HG03432 (cell line): ENCODE measurements around the gene IL4I1.

Experiments
- ATAC-seq: cut with Tn5 transposase; IDR thresholded peaks from one replicate; pipeline ENCODE4 v1.9.1; 2021; ENCODE audit warnings: mild to moderate bottlenecking, moderate library complexity; ENCODE audit not compliant: unreplicated experiment

Gene IL4I1

GRCh38 chr19:49854378-49855263, 42.1 kb downstream of the IL4I1 start:
- ATAC-seq = no peak

- ATAC-seq = no peak
Measured at GRCh38 chr19:49853852-49854377, 42.8 kb downstream of the IL4I1 start.

GRCh38 chr19:49852631-49853126, 44.0 kb downstream of the IL4I1 start:
- no peak for ATAC-seq

GRCh38 chr19:49851456-49852259, 45.0 kb downstream of the IL4I1 start:
- no peak for ATAC-seq

GRCh38 chr19:49850487-49851342, 46.0 kb downstream of the IL4I1 start, which contains the start of gene PTOV1:
Gene PTOV1 (plus strand): TSS chr19:49851159.
- peak; percentile 79 for ATAC-seq

GRCh38 chr19:49850221-49850486, 46.5 kb downstream of the IL4I1 start:
- no peak for ATAC-seq

- ATAC-seq = no peak
Measured at GRCh38 chr19:49849433-49850220, 47.1 kb downstream of the IL4I1 start.

- no peak for ATAC-seq
Measured at GRCh38 chr19:49848938-49849337, 47.7 kb downstream of the IL4I1 start.

- no peak for ATAC-seq
Measured at GRCh38 chr19:49847731-49848696, 48.7 kb downstream of the IL4I1 start.

- ATAC-seq = no peak
Measured at GRCh38 chr19:49846408-49846807, 50.3 kb downstream of the IL4I1 start.

GRCh38 chr19:49845414-49845813, 51.3 kb downstream of the IL4I1 start:
- ATAC-seq = no peak

GRCh38 chr19:49844138-49845095, 52.3 kb downstream of the IL4I1 start:
- ATAC-seq = no peak

- no peak for ATAC-seq
Measured at GRCh38 chr19:49843265-49843664, 53.4 kb downstream of the IL4I1 start.

GRCh38 chr19:49840736-49841249, 55.9 kb downstream of the IL4I1 start:
- ATAC-seq = no peak

GRCh38 chr19:49840321-49840720, 56.4 kb downstream of the IL4I1 start:
- ATAC-seq = no peak

GRCh38 chr19:49839713-49840112, 57.0 kb downstream of the IL4I1 start:
- no peak for ATAC-seq
